WTC11 (cell line): ENCODE results near the gene CDPF1. TPM values are rescaled to one million over a fixed set of nuclear protein-coding genes. Genes with fewer than 3 reads are reported as not detected.
A peak's percentile ranks its signal among the peaks of the same experiment; 100 is the strongest.

ENCODE experiments used
- ATAC-seq: fragments of 200-7000 bp; cut with Tn5 transposase; 2 replicates; pipeline ENCODE4 v1.10.0; 2021; ENCODE audit warnings: mild to moderate bottlenecking, moderate library complexity
- CTCF ChIA-PET: fragments of 300-600 bp; sonication (Branson Sonifier 250); formaldehyde crosslinking; loops from one replicate; lab custom pipeline; 2021; ENCODE audit warnings: antibody characterized with exemption; lab: Charles Lee
- POLR2A ChIA-PET: fragments of 350-600 bp; sonication (Branson Sonifier 250); formaldehyde crosslinking; loops from one replicate; lab custom pipeline; 2021; ENCODE audit warnings: antibody characterized with exemption; lab: Charles Lee
- DNase-seq: peaks from one replicate; pipeline ENCODE4 v3.0.0; 2021; ENCODE audit warnings: low spot score
- H3K27ac Mint-ChIP-seq: 2 replicates; pipeline ENCODE4 v1.8.0; 2021; ENCODE audit warnings: mixed read lengths
- H3K27me3 Mint-ChIP-seq: 2 replicates; pipeline ENCODE4 v1.8.0; 2021; ENCODE audit warnings: low read depth, mild to moderate bottlenecking, moderate library complexity, mixed read lengths
- H3K36me3 Mint-ChIP-seq: 2 replicates; pipeline ENCODE4 v1.8.0; 2021; ENCODE audit warnings: mixed read lengths
- H3K4me1 Mint-ChIP-seq: 2 replicates; pipeline ENCODE4 v1.8.0; 2022; ENCODE audit warnings: mixed read lengths
- H3K4me3 Mint-ChIP-seq: 2 replicates; pipeline ENCODE4 v1.8.0; 2021; ENCODE audit warnings: mild to moderate bottlenecking, moderate library complexity, mixed read lengths
- H3K9me3 Mint-ChIP-seq: 2 replicates; pipeline ENCODE4 v1.8.0; 2021; ENCODE audit warnings: mixed read lengths
- ETV6 ChIP-seq: sonication (generic); formaldehyde crosslinking; IDR thresholded peaks from 2 replicates; pipeline ENCODE4 v1.8.1; 2022; ENCODE audit warnings: mild to moderate bottlenecking, missing genetic modification reagents
- FOXJ3 ChIP-seq: sonication (generic); formaldehyde crosslinking; IDR thresholded peaks from 2 replicates; pipeline ENCODE4 v1.9.0; 2021; ENCODE audit warnings: missing genetic modification reagents, mild to moderate bottlenecking, borderline replicate concordance
- GTF2I ChIP-seq: fragments of 250-450 bp; sonication (Bioruptor Pico); conservative IDR thresholded peaks from 2 replicates; pipeline ENCODE4 v1.4.0; 2021; ENCODE audit warnings: mild to moderate bottlenecking
- MXD4 ChIP-seq: fragments of 250-450 bp; sonication (Bioruptor Pico); IDR thresholded peaks from 2 replicates; pipeline ENCODE4 v1.8.0; 2021; ENCODE audit warnings: mild to moderate bottlenecking, moderate library complexity, borderline replicate concordance
- MYBL2 ChIP-seq: sonication (generic); formaldehyde crosslinking; IDR thresholded peaks from 2 replicates; pipeline ENCODE4 v1.8.1; 2023; ENCODE audit warnings: mild to moderate bottlenecking, moderate library complexity, missing genetic modification reagents
- NFE2L1 ChIP-seq: sonication (generic); formaldehyde crosslinking; IDR thresholded peaks from 2 replicates; pipeline ENCODE4 v1.8.1; 2023; ENCODE audit warnings: missing genetic modification reagents
- NR3C1 ChIP-seq: sonication (generic); formaldehyde crosslinking; conservative IDR thresholded peaks from 2 replicates; pipeline ENCODE4 v1.8.1; 2023; ENCODE audit warnings: low read depth, mild to moderate bottlenecking, missing genetic modification reagents
- OVOL2 ChIP-seq: fragments of 250-450 bp; sonication (Bioruptor Pico); IDR thresholded peaks from 2 replicates; pipeline ENCODE4 v1.9.0; 2021; ENCODE audit warnings: mild to moderate bottlenecking, borderline replicate concordance
- SMAD4 ChIP-seq: sonication (generic); formaldehyde crosslinking; IDR thresholded peaks from 2 replicates; pipeline ENCODE4 v1.8.0; 2022; ENCODE audit warnings: mild to moderate bottlenecking, missing genetic modification reagents
- SP1 ChIP-seq: sonication (generic); formaldehyde crosslinking; conservative IDR thresholded peaks from 2 replicates; pipeline ENCODE4 v1.8.1; 2022; ENCODE audit warnings: missing genetic modification reagents
- TEAD1 ChIP-seq: sonication (generic); formaldehyde crosslinking; IDR thresholded peaks from 2 replicates; pipeline ENCODE4 v1.8.0; 2022; ENCODE audit warnings: mild to moderate bottlenecking, missing genetic modification reagents
- ZNF219 ChIP-seq: sonication (generic); formaldehyde crosslinking; IDR thresholded peaks from 2 replicates; pipeline ENCODE4 v1.8.0; 2023; ENCODE audit warnings: missing genetic modification reagents, mild to moderate bottlenecking, borderline replicate concordance
- ZNF317 ChIP-seq: sonication (generic); formaldehyde crosslinking; IDR thresholded peaks from 2 replicates; pipeline ENCODE4 v1.8.1; 2023; ENCODE audit warnings: low read depth, mild to moderate bottlenecking, moderate library complexity, missing genetic modification reagents, borderline replicate concordance
- ZNF396 ChIP-seq: fragments of 250-450 bp; sonication (Bioruptor Pico); IDR thresholded peaks from 2 replicates; pipeline ENCODE4 v1.8.0; 2021; ENCODE audit warnings: mild to moderate bottlenecking, moderate library complexity, borderline replicate concordance
- ZNF416 ChIP-seq: fragments of 250-450 bp; sonication (Bioruptor Pico); IDR thresholded peaks from 2 replicates; pipeline ENCODE4 v1.9.0; 2021; ENCODE audit warnings: mild to moderate bottlenecking, inconsistent platforms
- total RNA-seq: library from RNA; stranded (reverse); gene quantifications from 3 replicates; pipeline ENCODE4 v1.2.3, GENCODE V29; 2021
- TF ChIP-seq, protein P1 (sequence below): sonication (generic); formaldehyde crosslinking; IDR thresholded peaks from 2 replicates; pipeline ENCODE4 v1.8.1; 2022; ENCODE audit warnings: missing genetic modification reagents, borderline replicate concordance
- TF ChIP-seq, protein P2 (sequence below): sonication (generic); formaldehyde crosslinking; IDR thresholded peaks from 2 replicates; pipeline ENCODE4 v1.8.0; 2022; ENCODE audit warnings: mild to moderate bottlenecking, missing genetic modification reagents
- TF ChIP-seq, protein P3 (sequence below): sonication (generic); formaldehyde crosslinking; IDR thresholded peaks from 2 replicates; pipeline ENCODE4 v1.8.1; 2023; ENCODE audit warnings: mild to moderate bottlenecking, missing genetic modification reagents, moderate library complexity
- TF ChIP-seq, protein P4 (sequence below): sonication (generic); formaldehyde crosslinking; IDR thresholded peaks from 2 replicates; pipeline ENCODE4 v1.8.1; 2022; ENCODE audit warnings: mild to moderate bottlenecking, moderate library complexity, missing genetic modification reagents
- TF ChIP-seq, protein P5 (sequence below): sonication (generic); formaldehyde crosslinking; conservative IDR thresholded peaks from 2 replicates; pipeline ENCODE4 v1.8.1; 2022; ENCODE audit warnings: mild to moderate bottlenecking, missing genetic modification reagents
- TF ChIP-seq, protein P6 (sequence below): sonication (generic); formaldehyde crosslinking; IDR thresholded peaks from 2 replicates; pipeline ENCODE4 v1.8.1; 2023; ENCODE audit warnings: mild to moderate bottlenecking, moderate library complexity, missing genetic modification reagents

CDPF1 gene
- total RNA-seq, 1 experiment from 2014 or later, result 11.5 TPM

DNA sequence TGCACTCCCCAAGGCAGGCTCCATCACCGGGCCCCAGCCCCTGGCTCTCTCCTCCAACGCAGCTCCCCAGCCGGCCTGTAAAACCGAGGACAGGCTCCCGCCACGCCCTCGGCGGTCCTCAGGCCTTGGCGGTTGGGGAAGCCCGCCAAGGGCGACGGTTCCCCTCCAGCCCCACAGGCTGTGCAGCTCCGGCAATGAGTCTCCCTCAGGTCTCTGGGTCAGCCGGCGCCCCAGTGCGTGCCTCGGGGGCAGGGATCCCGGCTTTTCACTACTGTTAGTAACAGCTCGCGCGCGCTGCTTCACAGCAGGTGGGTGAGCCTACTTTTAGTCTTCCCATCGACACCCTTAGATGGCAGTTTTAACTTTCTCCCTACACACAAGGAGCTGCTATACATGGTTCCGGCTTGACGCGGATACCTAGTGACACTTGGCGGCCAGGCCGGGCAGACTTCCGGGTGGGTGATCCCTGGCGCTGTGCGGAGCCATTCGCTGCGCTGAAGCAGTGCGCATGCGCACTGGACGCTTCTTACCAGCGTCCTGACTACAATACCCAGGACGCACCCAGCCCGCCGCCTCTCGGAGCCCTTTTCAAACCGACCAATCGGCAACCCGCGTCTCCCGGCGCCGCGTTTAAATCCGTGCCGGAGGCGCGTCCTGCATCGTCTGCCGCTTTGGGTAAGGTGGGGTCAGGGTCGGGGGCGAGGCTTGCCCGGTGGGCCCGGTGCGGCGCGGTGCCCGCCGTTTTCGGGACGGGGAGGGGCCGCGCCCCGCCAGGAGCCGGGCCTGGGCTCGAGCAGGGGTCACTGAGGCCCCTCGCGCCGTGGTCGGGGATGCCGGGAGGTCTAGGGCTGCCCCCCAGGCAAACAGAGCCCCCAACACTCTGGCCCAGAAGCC lies 46.4 kb upstream of the CDPF1 start, which contains the start of gene GTSE1 (continued):
- TF ChIP-seq, protein P1, sequence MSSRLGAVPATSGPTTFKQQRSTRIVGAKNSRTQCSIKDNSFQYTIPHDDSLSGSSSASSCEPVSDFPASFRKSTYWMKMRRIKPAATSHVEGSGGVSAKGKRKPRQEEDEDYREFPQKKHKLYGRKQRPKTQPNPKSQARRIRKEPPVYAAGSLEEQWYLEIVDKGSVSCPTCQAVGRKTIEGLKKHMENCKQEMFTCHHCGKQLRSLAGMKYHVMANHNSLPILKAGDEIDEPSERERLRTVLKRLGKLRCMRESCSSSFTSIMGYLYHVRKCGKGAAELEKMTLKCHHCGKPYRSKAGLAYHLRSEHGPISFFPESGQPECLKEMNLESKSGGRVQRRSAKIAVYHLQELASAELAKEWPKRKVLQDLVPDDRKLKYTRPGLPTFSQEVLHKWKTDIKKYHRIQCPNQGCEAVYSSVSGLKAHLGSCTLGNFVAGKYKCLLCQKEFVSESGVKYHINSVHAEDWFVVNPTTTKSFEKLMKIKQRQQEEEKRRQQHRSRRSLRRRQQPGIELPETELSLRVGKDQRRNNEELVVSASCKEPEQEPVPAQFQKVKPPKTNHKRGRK (CRISPR knock-in tag), result no peak
- TF ChIP-seq ZNF396 (CRISPR knock-in tag) (no peak), SMAD4 (no peak), NR3C1 (CRISPR knock-in tag) (no peak), MXD4 (CRISPR knock-in tag) (no peak), TEAD1 (peak; percentile 23; the same call in 1 of the 2 replicates), SP1 (CRISPR knock-in tag) (peak; percentile 79), GTF2I (CRISPR knock-in tag) (no peak), FOXJ3 (CRISPR knock-in tag) (no peak), ZNF416 (CRISPR knock-in tag) (no peak), ETV6 (CRISPR knock-in tag) (peak; percentile 47; the same call in 1 of the 2 replicates), MYBL2 (CRISPR knock-in tag) (peak; percentile 100), ZNF219 (no peak)
- TF ChIP-seq, protein P2, sequence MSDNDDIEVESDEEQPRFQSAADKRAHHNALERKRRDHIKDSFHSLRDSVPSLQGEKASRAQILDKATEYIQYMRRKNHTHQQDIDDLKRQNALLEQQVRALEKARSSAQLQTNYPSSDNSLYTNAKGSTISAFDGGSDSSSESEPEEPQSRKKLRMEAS (CRISPR knock-in tag), result peak; percentile 82; the same call in 1 of the 2 replicates
- TF ChIP-seq, protein P3, sequence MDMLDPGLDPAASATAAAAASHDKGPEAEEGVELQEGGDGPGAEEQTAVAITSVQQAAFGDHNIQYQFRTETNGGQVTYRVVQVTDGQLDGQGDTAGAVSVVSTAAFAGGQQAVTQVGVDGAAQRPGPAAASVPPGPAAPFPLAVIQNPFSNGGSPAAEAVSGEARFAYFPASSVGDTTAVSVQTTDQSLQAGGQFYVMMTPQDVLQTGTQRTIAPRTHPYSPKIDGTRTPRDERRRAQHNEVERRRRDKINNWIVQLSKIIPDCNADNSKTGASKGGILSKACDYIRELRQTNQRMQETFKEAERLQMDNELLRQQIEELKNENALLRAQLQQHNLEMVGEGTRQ (CRISPR knock-in tag), result peak; percentile 43
- TF ChIP-seq, protein P4, sequence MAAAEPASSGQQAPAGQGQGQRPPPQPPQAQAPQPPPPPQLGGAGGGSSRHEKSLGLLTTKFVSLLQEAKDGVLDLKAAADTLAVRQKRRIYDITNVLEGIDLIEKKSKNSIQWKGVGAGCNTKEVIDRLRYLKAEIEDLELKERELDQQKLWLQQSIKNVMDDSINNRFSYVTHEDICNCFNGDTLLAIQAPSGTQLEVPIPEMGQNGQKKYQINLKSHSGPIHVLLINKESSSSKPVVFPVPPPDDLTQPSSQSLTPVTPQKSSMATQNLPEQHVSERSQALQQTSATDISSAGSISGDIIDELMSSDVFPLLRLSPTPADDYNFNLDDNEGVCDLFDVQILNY, result peak; percentile 78; the same call in 1 of the 2 replicates
- TF ChIP-seq, protein P5, sequence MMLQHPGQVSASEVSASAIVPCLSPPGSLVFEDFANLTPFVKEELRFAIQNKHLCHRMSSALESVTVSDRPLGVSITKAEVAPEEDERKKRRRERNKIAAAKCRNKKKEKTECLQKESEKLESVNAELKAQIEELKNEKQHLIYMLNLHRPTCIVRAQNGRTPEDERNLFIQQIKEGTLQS (CRISPR knock-in tag), result no peak

DNA sequence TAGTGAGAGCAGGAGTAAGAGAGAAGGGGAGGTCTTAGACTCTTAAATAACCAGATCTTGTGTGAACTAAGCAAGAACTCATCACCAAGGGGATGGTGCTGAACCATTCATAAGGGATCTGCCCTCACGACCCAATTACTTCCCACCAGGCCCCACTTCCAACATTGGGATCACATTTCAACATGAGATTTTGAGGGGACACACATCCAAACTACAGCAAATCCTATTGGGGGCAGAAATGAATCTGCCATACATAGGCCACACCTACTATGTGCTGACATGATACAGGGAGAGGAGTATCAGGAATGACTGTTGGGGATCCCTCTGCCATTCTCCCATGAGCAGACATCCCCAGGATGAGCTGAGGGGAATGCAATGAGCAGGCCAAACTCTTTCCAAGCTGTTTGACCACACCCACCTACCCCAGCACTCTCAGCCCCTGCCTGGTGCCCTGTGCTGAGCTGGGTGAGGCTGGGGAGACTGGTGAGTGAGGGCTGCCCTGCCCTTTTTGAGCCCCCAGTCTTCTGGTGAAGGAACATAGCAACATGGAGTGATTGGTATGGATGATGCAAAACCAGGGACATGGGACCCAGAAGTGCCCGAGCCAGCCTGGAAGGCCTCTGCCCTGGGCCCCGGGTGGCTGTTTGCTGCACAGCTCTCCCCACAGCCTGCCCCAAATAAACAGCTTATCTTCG lies 45.3 kb upstream of the CDPF1 start:
- POLR2A ChIA-PET, result interaction anchor here (1.2 kb wide), 1 partner anchor 9 kb away, joined by 3 read pairs; no protein-coding TSS in a partner anchor
- TF ChIP-seq OVOL2 (no peak), NFE2L1 (CRISPR knock-in tag) (no peak), TEAD1 (no peak), ZNF317 (CRISPR knock-in tag) (no peak)
- TF ChIP-seq, protein P6, sequence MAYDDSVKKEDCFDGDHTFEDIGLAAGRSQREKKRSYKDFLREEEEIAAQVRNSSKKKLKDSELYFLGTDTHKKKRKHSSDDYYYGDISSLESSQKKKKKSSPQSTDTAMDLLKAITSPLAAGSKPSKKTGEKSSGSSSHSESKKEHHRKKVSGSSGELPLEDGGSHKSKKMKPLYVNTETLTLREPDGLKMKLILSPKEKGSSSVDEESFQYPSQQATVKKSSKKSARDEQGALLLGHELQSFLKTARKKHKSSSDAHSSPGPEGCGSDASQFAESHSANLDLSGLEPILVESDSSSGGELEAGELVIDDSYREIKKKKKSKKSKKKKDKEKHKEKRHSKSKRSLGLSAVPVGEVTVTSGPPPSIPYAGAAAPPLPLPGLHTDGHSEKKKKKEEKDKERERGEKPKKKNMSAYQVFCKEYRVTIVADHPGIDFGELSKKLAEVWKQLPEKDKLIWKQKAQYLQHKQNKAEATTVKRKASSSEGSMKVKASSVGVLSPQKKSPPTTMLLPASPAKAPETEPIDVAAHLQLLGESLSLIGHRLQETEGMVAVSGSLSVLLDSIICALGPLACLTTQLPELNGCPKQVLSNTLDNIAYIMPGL (CRISPR knock-in tag), result no peak

More for the DNA sequence above, 45.3 kb upstream of the CDPF1 start:
- peak overlapping the region; percentile 78 for H3K4me3 Mint-ChIP-seq
- ATAC-seq, result no peak
- peaks cover 28% of the 10 kb centered on the region for H3K36me3 Mint-ChIP-seq
- H3K27me3 Mint-ChIP-seq, result no peaks in the 10 kb centered on the region; the same call in 1 of the 2 replicates
- no peaks in the 10 kb centered on the region for H3K9me3 Mint-ChIP-seq
- no peak overlapping the region for H3K27ac Mint-ChIP-seq
- CTCF ChIA-PET, result interaction anchor here (1.3 to 3.1 kb wide), 6 partner anchors 18 to 177 kb away, joined by 3 to 12 read pairs (median 6); partner anchors contain the start of genes CDPF1 and TTC38
- H3K4me1 Mint-ChIP-seq, result peaks cover 27% of the 10 kb centered on the region
- DNase-seq, result no peak
